Right atrium auricular region (tissue), 2 donors: ENCODE results near the gene WDFY1. TPM values are rescaled to one million over a fixed set of nuclear protein-coding genes. Genes with fewer than 3 reads are reported as not detected.

Source experiments
- DNase-seq: peaks from one replicate; pipeline ENCODE4 v3.0.0-alpha.2; 2019; ENCODE audit warnings: low spot score
- H3K27ac ChIP-seq, 2 donors: fragments of 200-600 bp; sonication (generic); 1 replicate in 1 of 2; 2 replicates in 1 of 2; pipeline ENCODE4 v1.5.1; 2016 to 2019
- H3K27me3 ChIP-seq, 2 donors: fragments of 200-600 bp; sonication (generic); one replicate each; pipeline versions ENCODE4 v1.5.1 to v1.6.0; 2017 to 2019
- H3K36me3 ChIP-seq: fragments of 200-600 bp; sonication (generic); one replicate; pipeline ENCODE4 v1.5.1; 2016
- H3K4me1 ChIP-seq, 2 donors: fragments of 200-600 bp; sonication (generic); one replicate each; pipeline versions ENCODE4 v1.5.1 to v1.6.0; 2017 to 2019
- H3K4me3 ChIP-seq, 2 donors: fragments of 200-600 bp; sonication (generic); 1 replicate in 1 of 2; 2 replicates in 1 of 2; pipeline ENCODE4 v1.5.1; 2017 to 2019; ENCODE audit warnings: mild to moderate bottlenecking in 1 of 2, moderate library complexity in 1 of 2
- H3K9me3 ChIP-seq, 2 donors: fragments of 200-600 bp; sonication (generic); one replicate each; pipeline ENCODE4 v1.5.1; 2019
- CTCF ChIP-seq, 2 donors: fragments of 200-600 bp; sonication (generic); IDR thresholded peaks; one replicate each; pipeline ENCODE4 v1.5.1; 2019; ENCODE audit warnings: antibody characterized with exemption in 2 of 2
- total RNA-seq, 2 donors: library from RNA; depleted of rRNA; stranded (reverse); fragments of >200 nt; gene quantifications; one replicate each; pipeline ENCODE4 v1.1.0, GENCODE V29; 2016

WDFY1 gene
- total RNA-seq, 2 donors from 2014 or later: 13.8 to 16.8 TPM

DNA sequence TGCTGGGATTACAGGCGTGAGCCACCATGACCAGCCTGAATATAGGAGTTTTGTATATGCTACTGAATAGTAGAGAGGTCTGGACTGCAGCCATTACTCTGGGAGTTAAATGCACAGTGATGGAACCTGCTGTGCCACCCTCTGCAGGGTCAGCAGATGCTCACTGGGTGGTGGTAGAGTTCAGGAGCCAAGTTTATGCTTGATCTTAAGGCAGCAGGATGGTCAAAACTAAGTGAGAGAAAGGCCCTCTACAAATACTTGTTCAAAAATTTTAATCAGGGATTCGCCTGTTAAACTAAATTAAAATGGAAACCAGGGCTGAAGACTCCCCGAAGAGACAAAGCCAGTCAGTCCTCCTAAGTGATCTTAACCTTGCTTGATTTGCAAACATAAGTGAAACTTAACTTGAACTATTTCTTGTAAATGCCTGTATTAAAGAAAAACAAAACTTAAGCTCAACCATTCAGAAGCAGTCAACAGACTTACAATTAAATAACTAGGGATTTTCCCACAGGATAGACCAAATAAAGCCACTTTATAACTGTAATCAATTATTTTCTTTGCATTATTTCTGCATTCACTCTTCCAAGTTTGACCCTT lies 4.2 kb upstream of the WDFY1 start:
- H3K27ac ChIP-seq: no peak overlapping the region
- no peaks in the 10 kb centered on the region for H3K27me3 ChIP-seq
- no peak for TF ChIP-seq CTCF (IDR thresholded peaks at IDR 0.05)
- no peak overlapping the region for H3K4me3 ChIP-seq
- H3K36me3 ChIP-seq: no peaks in the 10 kb centered on the region
- no peaks in the 10 kb centered on the region for H3K9me3 ChIP-seq
- peaks cover 0 to 9% of the 10 kb centered on the region in 2 donors for H3K4me1 ChIP-seq
- no peak for DNase-seq

DNA sequence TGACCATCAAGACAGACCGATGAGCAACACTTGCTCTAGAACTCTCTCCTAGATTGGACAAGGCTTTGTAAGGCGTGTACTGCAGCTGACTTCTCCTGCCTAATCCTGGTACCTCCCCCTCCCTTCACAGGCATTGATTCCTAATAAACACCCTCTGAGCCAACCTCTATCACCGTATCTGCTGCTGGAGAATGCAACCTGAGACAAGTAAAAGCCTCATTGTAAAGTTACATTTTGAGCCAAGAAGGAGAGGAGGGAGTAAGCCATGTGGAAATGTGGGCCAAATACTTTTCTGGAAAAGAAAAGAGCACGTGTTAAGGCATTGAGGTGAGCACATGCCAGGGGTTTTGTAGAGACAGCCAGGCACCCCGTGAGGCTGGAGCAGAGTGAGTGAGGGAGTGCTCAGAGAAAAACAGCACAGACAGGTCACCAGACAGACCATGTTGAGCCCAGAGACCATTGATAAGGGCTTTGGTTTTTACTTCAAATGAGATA lies 2.6 kb upstream of the WDFY1 start:
- no peak overlapping the region for H3K27ac ChIP-seq
- peaks cover 0 to 21% of the 10 kb centered on the region in 2 donors for H3K4me1 ChIP-seq
- H3K36me3 ChIP-seq: no peaks in the 10 kb centered on the region
- TF ChIP-seq CTCF (IDR thresholded peaks at IDR 0.05): no peak
- H3K27me3 ChIP-seq: no peaks in the 10 kb centered on the region
- no peak overlapping the region for H3K4me3 ChIP-seq
- H3K9me3 ChIP-seq: no peaks in the 10 kb centered on the region
- no peak for DNase-seq

DNA sequence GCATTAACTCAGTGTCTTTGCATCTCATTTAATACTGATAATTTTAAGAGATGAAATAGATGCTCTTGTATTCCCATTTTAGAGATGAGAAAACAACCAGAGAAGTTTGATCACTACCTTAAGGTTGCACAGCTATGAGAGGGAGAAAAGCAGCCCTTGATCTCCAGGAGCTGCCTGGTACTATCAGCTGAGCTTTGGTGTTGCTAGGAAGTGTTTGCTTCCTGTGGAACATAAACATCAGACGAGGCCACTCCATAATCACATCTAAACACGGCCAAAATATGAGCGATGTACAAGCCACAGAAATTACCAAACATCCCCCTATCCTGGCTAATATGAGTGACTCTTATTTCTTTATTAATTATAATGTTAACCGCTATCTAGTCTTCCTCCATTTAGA lies 620 bp upstream of the WDFY1 start:
- no peaks in the 10 kb centered on the region for H3K36me3 ChIP-seq
- no peak overlapping the region for H3K4me3 ChIP-seq
- H3K27ac ChIP-seq: no peak overlapping the region
- no peak for TF ChIP-seq CTCF (IDR thresholded peaks at IDR 0.05)
- H3K9me3 ChIP-seq: no peaks in the 10 kb centered on the region
- peaks cover 0 to 36% of the 10 kb centered on the region in 2 donors for H3K4me1 ChIP-seq
- DNase-seq: no peak
- no peaks in the 10 kb centered on the region for H3K27me3 ChIP-seq

- Histone ChIP-seq H3K27me3 (no peaks in the 10 kb centered on the region), H3K27ac (peak overlapping the region; percentile 93 to 99), H3K4me1 (peaks cover 0 to 36% of the 10 kb centered on the region in 2 donors), H3K4me3 (peak overlapping the region; percentile 98), H3K36me3 (no peaks in the 10 kb centered on the region), H3K9me3 (no peaks in the 10 kb centered on the region)
- no peak for DNase-seq
- no peak for TF ChIP-seq CTCF (IDR thresholded peaks at IDR 0.05)
Observed at GRCh38 chr2:223944166-223944702, 901 bp downstream of the WDFY1 start.

- no peak for DNase-seq
Observed at GRCh38 chr2:223943561-223944008, 1.6 kb downstream of the WDFY1 start.

More at GRCh38 chr2:223943561-223944008, 1.6 kb downstream of the WDFY1 start:
- H3K36me3 ChIP-seq: no peaks in the 10 kb centered on the region
- no peak for TF ChIP-seq CTCF (IDR thresholded peaks at IDR 0.05)
- H3K27ac ChIP-seq: peak overlapping the region; percentile 93 to 99
- H3K9me3 ChIP-seq: no peaks in the 10 kb centered on the region
- no peaks in the 10 kb centered on the region for H3K27me3 ChIP-seq
- peak overlapping the region; percentile 98 for H3K4me3 ChIP-seq
- H3K4me1 ChIP-seq: peaks cover 0 to 36% of the 10 kb centered on the region in 2 donors
